LHCN-M2 (cell line): ENCODE measurements around the gene PPIL3. TPM values are rescaled to one million over a fixed set of nuclear protein-coding genes. Genes with fewer than 3 reads are reported as not detected.
"Not testable (repeated sequence)": the region's sequence is repeated elsewhere in the genome, so short reads cannot be mapped to it uniquely, and the experiment has no call there.

Source experiments
- DNase-seq: peaks from one replicate; pipeline ENCODE4 v3.0.0-alpha.2; 2012; ENCODE audit warnings: low read depth
- polyA plus RNA-seq: library from polyadenylated mRNA; unstranded; fragments of >200 nt; gene quantifications from one replicate; pipeline ENCODE4 v1.2.1, GENCODE V29; 2012; ENCODE audit warnings: missing spikeins
- total RNA-seq: library from RNA; depleted of rRNA; stranded (reverse); fragments of >200 nt; gene quantifications from 2 replicates; pipeline ENCODE4 v1.2.3, GENCODE V29; 2014; rRNA removed

PPIL3 gene
- total RNA-seq, result 66.8 and 106 TPM in 2 replicates
- 30.7 TPM for polyA plus RNA-seq

- DNase-seq, result peak; percentile 97
Observed at GRCh38 chr2:200888704-200889625, at the start of gene PPIL3, which contains the start of gene NIF3L1. PPIL3 (minus strand) TSS chr2:200889077; CDS start chr2:200887615, 1,462 bp downstream. NIF3L1 (plus strand) TSS chr2:200889371; CDS start chr2:200891944, 2,573 bp downstream.

- no peak for DNase-seq
Observed at GRCh38 chr2:200930947-200931626, 42.2 kb upstream of the PPIL3 start.

GRCh38 chr2:200929334-200930249, 40.7 kb upstream of the PPIL3 start:
- DNase-seq, result peak; percentile 7

GRCh38 chr2:200922439-200922838, 33.6 kb upstream of the PPIL3 start:
- DNase-seq, result no peak

- DNase-seq, result peak; percentile 31
Observed at GRCh38 chr2:200913654-200914053, 24.8 kb upstream of the PPIL3 start.

- no peak for DNase-seq
Observed at GRCh38 chr2:200909958-200910357, 21.1 kb upstream of the PPIL3 start.

GRCh38 chr2:200905618-200906296, 16.9 kb upstream of the PPIL3 start:
- DNase-seq, result peak; percentile 45

GRCh38 chr2:200901459-200902072, 12.7 kb upstream of the PPIL3 start:
- peak; percentile 88 for DNase-seq

GRCh38 chr2:200899482-200899881, 10.6 kb upstream of the PPIL3 start:
- DNase-seq, result no peak

GRCh38 chr2:200881715-200882249, 7.1 kb downstream of the PPIL3 start:
- not testable (repeated sequence) for DNase-seq

- no peak for DNase-seq
Observed at GRCh38 chr2:200878289-200878880, 10.5 kb downstream of the PPIL3 start.

GRCh38 chr2:200877443-200877842, 11.4 kb downstream of the PPIL3 start:
- DNase-seq, result no peak

- DNase-seq, result peak; percentile 69
Observed at GRCh38 chr2:200873560-200873959, 15.3 kb downstream of the PPIL3 start.

GRCh38 chr2:200871151-200871550, 17.7 kb downstream of the PPIL3 start:
- no peak for DNase-seq

GRCh38 chr2:200869014-200869413, 19.9 kb downstream of the PPIL3 start:
- no peak for DNase-seq

GRCh38 chr2:200864176-200865034, 24.5 kb downstream of the PPIL3 start, which contains the start of gene CLK1:
CLK1 (minus strand) TSS chr2:200864658; CDS start chr2:200861862, 2,796 bp downstream.
- peak; percentile 95 for DNase-seq

- DNase-seq, result no peak
Observed at GRCh38 chr2:200863782-200864175, 25.1 kb downstream of the PPIL3 start.

GRCh38 chr2:200862532-200863000, 26.3 kb downstream of the PPIL3 start:
- DNase-seq, result peak; percentile 66
